MCF 10A (cell line): ENCODE measurements around the gene LYPD6. TPM values are rescaled to one million over a fixed set of nuclear protein-coding genes. Genes with fewer than 3 reads are reported as not detected.

Source experiments
- BruUV-seq: library from RNA; stranded (reverse); fragments of 400-500 nt; replicated peaks from 2 replicates; lab custom pipeline; 2021; lab: Mats Ljungman, UMichigan
- CTCF ChIA-PET: fragments of 300-600 bp; sonication (Branson Sonifier 250); formaldehyde crosslinking; extraction: SDS; loops from one replicate; lab custom pipeline; 2021; ENCODE audit warnings: antibody characterized with exemption, inconsistent platforms; lab: Yijun Ruan, JAX
- POLR2A ChIA-PET: fragments of 300-600, 350-650 bp; sonication (Branson Sonifier 250); formaldehyde crosslinking; extraction: SDS; loops from one replicate; lab custom pipeline; 2020; ENCODE audit warnings: antibody characterized with exemption, inconsistent platforms; lab: Yijun Ruan, JAX
- DNase-seq: peaks from one replicate; pipeline ENCODE4 v3.0.0-alpha.2; 2018; ENCODE audit not compliant: unreplicated experiment
- H3K27ac Mint-ChIP-seq: one replicate; pipeline ENCODE4 v1.8.0; 2022; ENCODE audit warnings: mild to moderate bottlenecking, low read depth, mixed read lengths; ENCODE audit not compliant: unreplicated experiment
- H3K27me3 Mint-ChIP-seq: one replicate; pipeline ENCODE4 v1.8.0; 2022; ENCODE audit warnings: mixed read lengths; ENCODE audit not compliant: insufficient read depth, unreplicated experiment
- H3K36me3 Mint-ChIP-seq: one replicate; pipeline ENCODE4 v1.8.0; 2022; ENCODE audit warnings: mild to moderate bottlenecking, moderate library complexity, mixed read lengths; ENCODE audit not compliant: insufficient read depth, unreplicated experiment
- H3K4me1 Mint-ChIP-seq: one replicate; pipeline ENCODE4 v1.8.0; 2022; ENCODE audit warnings: mixed read lengths; ENCODE audit not compliant: insufficient read depth, unreplicated experiment
- H3K4me3 Mint-ChIP-seq: one replicate; pipeline ENCODE4 v1.8.0; 2022; ENCODE audit warnings: mild to moderate bottlenecking, moderate library complexity, mixed read lengths; ENCODE audit not compliant: unreplicated experiment
- H3K9me3 Mint-ChIP-seq: one replicate; pipeline ENCODE4 v1.8.0; 2022; ENCODE audit warnings: mixed read lengths; ENCODE audit not compliant: unreplicated experiment
- intact Hi-C: fragments of 100-400 bp; cut with micrococcal nuclease; formaldehyde crosslinking; loops from 2 replicates; pipeline ENCODE4 v1.14.1; 2022
- total RNA-seq: library from RNA; stranded (reverse); gene quantifications from 2 replicates; pipeline ENCODE4 v1.2.3, GENCODE V29; 2022
- TF ChIP-seq, protein P1 (sequence below): fragments of 200-600 bp; IDR thresholded peaks from one replicate; pipeline ENCODE4 v1.8.0; 2022; ENCODE audit warnings: antibody characterized with exemption, mild to moderate bottlenecking; ENCODE audit not compliant: unreplicated experiment

The LYPD6 gene
- total RNA-seq, 1 experiment from 2014 or later: 3.2 TPM

DNA sequence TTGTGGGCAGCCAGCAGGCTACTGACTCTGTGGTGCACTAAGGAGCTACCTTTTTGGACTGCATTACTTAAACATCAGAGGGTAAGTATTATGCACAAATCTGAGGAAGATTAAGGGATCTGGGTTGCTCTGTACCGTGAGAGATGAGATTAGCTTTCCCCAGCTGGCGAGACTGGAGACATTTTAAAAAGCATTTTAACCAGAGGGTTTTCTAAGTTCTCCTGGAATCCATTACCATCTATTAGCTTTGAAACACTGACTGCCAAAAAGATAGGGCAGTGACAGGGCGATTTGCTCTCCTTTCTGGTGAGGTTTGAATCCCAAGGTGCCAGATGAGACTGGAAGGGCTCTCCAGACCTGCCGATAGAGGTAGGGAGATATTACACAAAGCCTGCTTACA, 63.2 kb downstream of the LYPD6 start:
- Mint-ChIP-seq H3K9me3 (peaks cover 6% of the 10 kb centered on the region), H3K27ac (no peak overlapping the region), H3K4me3 (no peak overlapping the region), H3K4me1 (peaks cover 4% of the 10 kb centered on the region), H3K36me3 (peaks cover 11% of the 10 kb centered on the region), H3K27me3 (no peaks in the 10 kb centered on the region)
- ChIA-PET POLR2A (no interaction called here), CTCF (interaction anchor here (0.6 kb wide), 1 partner anchor 377 kb away, joined by 3 read pairs; no protein-coding TSS in a partner anchor)
- intact Hi-C loops: no loop called here
- TF ChIP-seq, protein P1, sequence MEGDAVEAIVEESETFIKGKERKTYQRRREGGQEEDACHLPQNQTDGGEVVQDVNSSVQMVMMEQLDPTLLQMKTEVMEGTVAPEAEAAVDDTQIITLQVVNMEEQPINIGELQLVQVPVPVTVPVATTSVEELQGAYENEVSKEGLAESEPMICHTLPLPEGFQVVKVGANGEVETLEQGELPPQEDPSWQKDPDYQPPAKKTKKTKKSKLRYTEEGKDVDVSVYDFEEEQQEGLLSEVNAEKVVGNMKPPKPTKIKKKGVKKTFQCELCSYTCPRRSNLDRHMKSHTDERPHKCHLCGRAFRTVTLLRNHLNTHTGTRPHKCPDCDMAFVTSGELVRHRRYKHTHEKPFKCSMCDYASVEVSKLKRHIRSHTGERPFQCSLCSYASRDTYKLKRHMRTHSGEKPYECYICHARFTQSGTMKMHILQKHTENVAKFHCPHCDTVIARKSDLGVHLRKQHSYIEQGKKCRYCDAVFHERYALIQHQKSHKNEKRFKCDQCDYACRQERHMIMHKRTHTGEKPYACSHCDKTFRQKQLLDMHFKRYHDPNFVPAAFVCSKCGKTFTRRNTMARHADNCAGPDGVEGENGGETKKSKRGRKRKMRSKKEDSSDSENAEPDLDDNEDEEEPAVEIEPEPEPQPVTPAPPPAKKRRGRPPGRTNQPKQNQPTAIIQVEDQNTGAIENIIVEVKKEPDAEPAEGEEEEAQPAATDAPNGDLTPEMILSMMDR: no peak
- BruUV-seq: no TSS peak
- no peak for DNase-seq

DNA sequence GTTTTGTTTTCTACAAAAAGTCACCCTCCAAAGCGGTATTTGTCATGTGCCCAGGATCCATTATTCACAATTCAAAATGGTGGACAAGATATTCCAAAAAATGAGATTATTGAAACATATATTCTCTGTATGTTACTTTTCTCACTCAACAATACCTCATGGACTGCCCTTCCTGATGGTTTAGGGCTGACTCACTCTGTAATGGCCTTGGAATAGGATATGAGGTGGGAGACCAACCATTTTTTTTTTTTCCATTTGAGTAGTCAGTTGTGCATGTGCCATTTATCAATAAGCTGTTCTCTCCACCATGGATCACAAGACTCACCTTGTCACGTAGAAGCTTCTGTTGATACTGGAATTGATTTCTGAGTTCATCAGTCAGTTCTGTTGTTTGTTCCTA, 64.5 kb downstream of the LYPD6 start:
- H3K4me3 Mint-ChIP-seq: no peak overlapping the region
- ChIA-PET CTCF (no interaction called here), POLR2A (no interaction called here)
- intact Hi-C loops: no loop called here
- TF ChIP-seq, protein P1: no peak
- peaks cover 11% of the 10 kb centered on the region for H3K36me3 Mint-ChIP-seq
- H3K9me3 Mint-ChIP-seq: peaks cover 6% of the 10 kb centered on the region
- H3K4me1 Mint-ChIP-seq: peaks cover 4% of the 10 kb centered on the region
- no peak for DNase-seq
- no peaks in the 10 kb centered on the region for H3K27me3 Mint-ChIP-seq
- no TSS peak for BruUV-seq
- no peak overlapping the region for H3K27ac Mint-ChIP-seq

DNA sequence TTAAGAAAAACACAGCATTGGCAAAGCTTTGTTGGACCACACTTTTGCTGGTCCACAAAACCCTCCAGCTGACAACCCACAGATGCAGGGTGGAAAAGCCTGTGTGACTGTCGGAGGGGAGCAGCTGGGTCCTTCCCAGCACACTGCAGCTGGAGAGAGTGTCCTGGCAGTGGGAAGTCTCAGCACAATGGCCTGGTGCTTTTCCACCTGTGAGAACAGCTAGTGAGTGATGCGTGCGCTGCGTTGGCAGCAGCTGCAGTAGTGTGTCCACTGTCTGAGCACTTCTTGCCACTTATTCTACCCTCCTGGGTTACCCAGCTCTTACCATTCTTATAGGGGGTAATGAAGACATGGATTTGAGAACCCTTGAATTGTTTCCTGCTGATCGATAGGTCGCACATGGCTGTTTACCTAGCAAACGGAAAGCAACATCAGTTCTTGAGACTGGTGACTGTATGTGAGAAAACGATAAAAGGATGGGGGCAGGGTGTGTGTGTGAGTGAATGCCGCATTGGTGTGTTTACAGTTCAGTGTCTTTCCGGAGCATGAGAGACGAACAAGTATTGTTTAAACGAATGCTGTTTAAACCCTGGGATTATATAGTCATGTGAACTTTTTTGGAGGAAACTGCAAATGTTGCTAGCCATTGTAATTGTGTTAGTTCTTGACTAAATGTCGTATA, 69.7 kb downstream of the LYPD6 start:
- BruUV-seq: no TSS peak
- no peak for DNase-seq
- ChIA-PET POLR2A (no interaction called here), CTCF (interaction anchor here (0.6 kb wide), 2 partner anchors 49 to 921 kb away, joined by 3 read pairs; no protein-coding TSS in a partner anchor)
- no peaks in the 10 kb centered on the region for H3K27me3 Mint-ChIP-seq
- no peaks in the 10 kb centered on the region for H3K36me3 Mint-ChIP-seq
- no peak overlapping the region for H3K4me3 Mint-ChIP-seq
- peaks cover 4% of the 10 kb centered on the region for H3K4me1 Mint-ChIP-seq
- H3K9me3 Mint-ChIP-seq: no peaks in the 10 kb centered on the region
- TF ChIP-seq, protein P1: no peak
- intact Hi-C loops: no loop called here
- no peak overlapping the region for H3K27ac Mint-ChIP-seq

DNA sequence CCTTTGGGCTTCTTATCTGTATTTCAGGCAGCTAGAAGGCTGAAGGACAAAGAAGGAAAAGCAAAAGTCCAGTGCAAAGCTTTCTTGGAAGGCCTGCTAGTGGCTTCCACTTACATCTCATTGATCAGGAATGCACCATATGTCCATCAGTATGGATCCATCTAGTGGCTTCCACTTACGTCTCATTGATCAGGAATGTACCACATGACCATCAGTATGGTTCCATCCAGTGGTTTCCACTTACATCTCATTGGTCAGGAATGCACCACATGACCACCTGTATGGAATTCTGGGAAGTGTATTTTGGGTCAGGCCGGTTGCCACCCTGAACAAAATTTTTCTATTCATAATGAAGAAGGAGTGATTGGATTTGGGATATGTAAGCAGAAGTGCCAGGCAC, 70.6 kb downstream of the LYPD6 start:
- ChIA-PET POLR2A (no interaction called here), CTCF (no interaction called here)
- no peaks in the 10 kb centered on the region for H3K9me3 Mint-ChIP-seq
- BruUV-seq: no TSS peak
- intact Hi-C loops: no loop called here
- no peak overlapping the region for H3K4me3 Mint-ChIP-seq
- H3K4me1 Mint-ChIP-seq: peaks cover 4% of the 10 kb centered on the region
- no peaks in the 10 kb centered on the region for H3K36me3 Mint-ChIP-seq
- H3K27ac Mint-ChIP-seq: no peak overlapping the region
- no peak for DNase-seq
- TF ChIP-seq, protein P1: no peak
- no peaks in the 10 kb centered on the region for H3K27me3 Mint-ChIP-seq
